Lower leg skin (tissue), 3 donors: Measurements from ENCODE around the gene B4GALT6.

Source experiments
- CTCF ChIP-seq, 3 donors: fragments of 450-650 bp; IDR thresholded peaks; one replicate each; pipeline ENCODE4 v1.5.1; 2016; ENCODE audit warnings: antibody characterized with exemption in 3 of 3, mild to moderate bottlenecking in 3 of 3, moderate library complexity in 2 of 3
- POLR2A ChIP-seq, 2 donors: fragments of 450-650 bp; IDR thresholded peaks; one replicate each; pipeline ENCODE4 v1.6.1; 2016 to 2017; ENCODE audit warnings: antibody characterized with exemption in 2 of 2, mild to moderate bottlenecking in 1 of 2, moderate library complexity in 1 of 2

DNA sequence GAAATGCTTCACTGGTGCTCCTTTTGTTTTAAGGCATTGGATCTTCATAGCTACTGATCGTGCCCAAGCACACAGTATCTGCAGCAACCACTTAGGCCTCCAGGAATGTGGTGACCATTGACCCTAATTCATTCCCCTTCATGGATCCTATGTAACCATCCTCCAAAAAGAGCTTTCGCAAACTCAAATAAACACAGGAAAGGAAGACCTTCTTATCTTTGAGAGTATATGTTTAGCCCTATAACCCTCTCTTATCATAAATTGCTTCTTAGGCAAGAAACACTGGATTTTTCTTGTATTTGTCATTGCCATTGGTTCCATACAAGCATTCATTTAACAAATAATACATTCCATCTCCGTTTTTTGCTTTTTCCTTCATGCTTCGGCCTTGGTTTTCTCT, 96.9 kb downstream of the B4GALT6 start:
- TF ChIP-seq CTCF (IDR thresholded peaks at IDR 0.05), result no peak
- no peak for TF ChIP-seq POLR2A (IDR thresholded peaks at IDR 0.05)
